Endothelial cell of umbilical vein (primary cell): Measurements from ENCODE around the gene TOB1.

Source experiments
- EZH2 ChIP-seq: IDR thresholded peaks from 2 replicates; pipeline ENCODE4 v1.6.1; 2012; ENCODE audit warnings: borderline replicate concordance, low read depth, mild to moderate bottlenecking, moderate library complexity, low read length, inconsistent platforms; ENCODE audit not compliant: severe bottlenecking
- FOS ChIP-seq: IDR thresholded peaks from 2 replicates; pipeline ENCODE4 v1.6.1; 2011; ENCODE audit warnings: mild to moderate bottlenecking, low read length, moderate library complexity, borderline replicate concordance; ENCODE audit not compliant: insufficient read depth
- JUN ChIP-seq: IDR thresholded peaks from 2 replicates; pipeline ENCODE4 v1.6.1; 2011; ENCODE audit warnings: borderline replicate concordance, low read depth; ENCODE audit not compliant: insufficient read length, insufficient read depth
- MYC ChIP-seq: IDR thresholded peaks from one replicate; pipeline ENCODE4 v1.6.1; 2011; ENCODE audit warnings: mild to moderate bottlenecking, low read depth, low read length
- POLR2A ChIP-seq: IDR thresholded peaks from 2 replicates; pipeline ENCODE4 v1.6.1; 2012; ENCODE audit warnings: low read depth, mild to moderate bottlenecking, control low read depth, low read length
- POLR2AphosphoS5 ChIP-seq: IDR thresholded peaks from 2 replicates; pipeline ENCODE4 v1.6.1; 2012; ENCODE audit warnings: low read depth, mild to moderate bottlenecking, control low read depth, low read length, moderate library complexity; ENCODE audit not compliant: insufficient read depth
- TF ChIP-seq, protein P1 (sequence below), 2 donors: IDR thresholded peaks; 1 replicate in 1 of 2; 2 replicates in 1 of 2; pipeline ENCODE4 v1.5.1; 2011; ENCODE audit warnings: low read length in 2 of 2, mild to moderate bottlenecking in 2 of 2, moderate library complexity in 2 of 2, control low read depth in 1 of 2, inconsistent platforms in 1 of 2, low read depth in 1 of 2; ENCODE audit not compliant: insufficient read depth in 1 of 2; ENCODE audit errors: extremely low read depth in 1 of 2
- TF ChIP-seq, protein P2 (sequence below): IDR thresholded peaks from 2 replicates; pipeline ENCODE4 v1.6.1; 2011; ENCODE audit not compliant: insufficient read depth, insufficient read length

DNA sequence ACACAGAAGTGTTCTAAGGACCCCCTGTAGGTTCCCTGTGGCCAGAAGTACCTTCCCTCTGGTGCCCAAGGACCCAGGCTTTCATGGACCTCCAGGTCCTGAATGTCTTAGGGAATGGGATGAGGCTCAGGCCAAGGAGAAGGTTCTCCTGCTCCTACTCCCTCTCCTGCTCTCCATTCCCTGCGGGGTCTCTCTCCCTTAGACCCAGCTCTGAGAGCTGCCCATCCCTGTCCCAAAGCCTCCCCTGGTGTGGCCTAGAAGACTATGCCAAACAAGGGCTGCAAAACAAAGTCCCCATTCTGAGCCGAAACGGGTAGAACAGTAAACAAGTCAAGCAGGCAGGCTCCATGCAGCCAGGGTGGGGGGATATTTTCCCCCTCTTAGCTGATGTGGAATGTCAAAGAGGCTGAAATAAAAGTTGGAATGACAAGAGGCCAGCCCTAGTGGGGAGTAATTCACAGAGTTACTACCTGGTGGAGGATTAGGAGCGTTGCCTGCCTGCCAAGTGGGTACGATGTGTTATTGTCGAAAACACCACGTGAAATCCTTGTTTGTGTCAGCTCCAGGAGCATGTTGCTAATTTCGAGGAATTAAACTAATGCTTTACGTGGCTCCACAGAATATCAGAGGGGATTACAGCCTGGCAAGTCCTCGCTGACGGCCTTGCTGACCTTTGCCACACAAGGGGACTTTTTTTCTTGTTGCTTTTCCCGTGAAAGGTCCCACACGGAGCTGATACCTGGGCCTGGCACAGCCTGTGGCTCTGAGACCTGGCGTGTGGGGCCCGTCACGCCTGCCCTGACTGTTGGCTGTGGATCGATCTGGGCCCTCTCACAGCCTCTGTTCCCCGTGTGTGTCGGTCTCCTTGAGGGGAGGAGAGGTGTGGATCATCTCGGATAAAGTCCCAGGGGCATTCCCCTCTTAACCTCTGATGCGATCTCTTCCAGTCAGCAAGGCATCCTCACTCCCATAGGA lies 27.9 kb downstream of the TOB1 start:
- TF ChIP-seq, protein P1, sequence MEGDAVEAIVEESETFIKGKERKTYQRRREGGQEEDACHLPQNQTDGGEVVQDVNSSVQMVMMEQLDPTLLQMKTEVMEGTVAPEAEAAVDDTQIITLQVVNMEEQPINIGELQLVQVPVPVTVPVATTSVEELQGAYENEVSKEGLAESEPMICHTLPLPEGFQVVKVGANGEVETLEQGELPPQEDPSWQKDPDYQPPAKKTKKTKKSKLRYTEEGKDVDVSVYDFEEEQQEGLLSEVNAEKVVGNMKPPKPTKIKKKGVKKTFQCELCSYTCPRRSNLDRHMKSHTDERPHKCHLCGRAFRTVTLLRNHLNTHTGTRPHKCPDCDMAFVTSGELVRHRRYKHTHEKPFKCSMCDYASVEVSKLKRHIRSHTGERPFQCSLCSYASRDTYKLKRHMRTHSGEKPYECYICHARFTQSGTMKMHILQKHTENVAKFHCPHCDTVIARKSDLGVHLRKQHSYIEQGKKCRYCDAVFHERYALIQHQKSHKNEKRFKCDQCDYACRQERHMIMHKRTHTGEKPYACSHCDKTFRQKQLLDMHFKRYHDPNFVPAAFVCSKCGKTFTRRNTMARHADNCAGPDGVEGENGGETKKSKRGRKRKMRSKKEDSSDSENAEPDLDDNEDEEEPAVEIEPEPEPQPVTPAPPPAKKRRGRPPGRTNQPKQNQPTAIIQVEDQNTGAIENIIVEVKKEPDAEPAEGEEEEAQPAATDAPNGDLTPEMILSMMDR (IDR thresholded peaks at IDR 0.05; ENCODE audit: extremely low read depth in 1 of 2, insufficient read depth in 1 of 2, low read depth in 1 of 2, low read length in 2 of 2): no peak
- no peak for TF ChIP-seq POLR2AphosphoS5
- TF ChIP-seq POLR2A: no peak
- TF ChIP-seq EZH2: no peak
- TF ChIP-seq, protein P2, sequence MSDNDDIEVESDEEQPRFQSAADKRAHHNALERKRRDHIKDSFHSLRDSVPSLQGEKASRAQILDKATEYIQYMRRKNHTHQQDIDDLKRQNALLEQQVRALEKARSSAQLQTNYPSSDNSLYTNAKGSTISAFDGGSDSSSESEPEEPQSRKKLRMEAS: no peak
- no peak for TF ChIP-seq JUN
- TF ChIP-seq MYC: no peak
- no peak for TF ChIP-seq FOS
